K562 (cell line): ENCODE data around the gene SKIC8. TPM values are rescaled to one million over a fixed set of nuclear protein-coding genes. Genes with fewer than 3 reads are reported as not detected.

Experiments used
- CBX1 ChIP-seq: sonication (generic); IDR thresholded peaks from 2 replicates; pipeline ENCODE4 v1.6.1; 2016; ENCODE audit warnings: antibody characterized with exemption, low read depth, mild to moderate bottlenecking
- CBX5 ChIP-seq: IDR thresholded peaks from 2 replicates; pipeline ENCODE4 v1.6.1; 2014; ENCODE audit warnings: low read depth, borderline replicate concordance
- CBX8 ChIP-seq: fragments of 200-600 bp; sonication (generic); IDR thresholded peaks from 2 replicates; pipeline ENCODE4 v1.6.1; 2012; ENCODE audit warnings: borderline replicate concordance, mixed run types, low read depth, mild to moderate bottlenecking, moderate library complexity, mixed read lengths, low read length, control low read depth, inconsistent platforms; ENCODE audit not compliant: poor library complexity, severe bottlenecking; ENCODE audit errors: extremely low read depth
- GTF2E2 ChIP-seq: fragments of 200-800 bp; sonication (Bioruptor generic); IDR thresholded peaks from 2 replicates; pipeline ENCODE4 v1.6.1; 2016; ENCODE audit warnings: missing genetic modification characterization, missing compliant biosample characterization
- ILK ChIP-seq: fragments of 450-650 bp; IDR thresholded peaks from 2 replicates; pipeline ENCODE4 v1.6.1; 2016; ENCODE audit warnings: missing genetic modification characterization, low read depth, mild to moderate bottlenecking, missing compliant biosample characterization, moderate library complexity, borderline replicate concordance
- KLF16 ChIP-seq: IDR thresholded peaks from 2 replicates; pipeline ENCODE4 v1.6.1; 2016; ENCODE audit warnings: antibody characterized with exemption
- MEF2D ChIP-seq: conservative IDR thresholded peaks from 2 replicates; pipeline ENCODE4 v1.6.1; 2016; ENCODE audit warnings: low read depth, missing genetic modification characterization, missing compliant biosample characterization
- SAFB2 ChIP-seq: fragments of 200-400 bp; formaldehyde crosslinking; IDR thresholded peaks from 2 replicates; pipeline ENCODE4 v1.6.1; 2018; ENCODE audit warnings: borderline replicate concordance, low read length, low read depth, moderate library complexity; ENCODE audit not compliant: severe bottlenecking
- SIN3A ChIP-seq, 2 experiments: fragments of 150-350 bp in 1 of 2; IDR thresholded peaks; 2 replicates each; pipeline ENCODE4 v1.6.1; 2011 to 2016; ENCODE audit warnings: borderline replicate concordance in 2 of 2, low read depth in 2 of 2, low read length in 2 of 2, mild to moderate bottlenecking in 2 of 2, moderate library complexity in 2 of 2; ENCODE audit not compliant: control insufficient read depth in 1 of 2
- SP1 ChIP-seq: sonication (generic); formaldehyde crosslinking; IDR thresholded peaks from 2 replicates; pipeline ENCODE4 v1.8.1; 2022; ENCODE audit warnings: mild to moderate bottlenecking, missing genetic modification reagents
- TBL1XR1 ChIP-seq, 2 experiments: IDR thresholded peaks; 2 replicates each; pipeline ENCODE4 v1.6.1; 2012; ENCODE audit warnings: improper control_type of control experiment in 2 of 2, low read length in 2 of 2, mild to moderate bottlenecking in 1 of 2
- U2AF2 ChIP-seq: fragments of 200-400 bp; formaldehyde crosslinking; optimal IDR thresholded peaks from 2 replicates; pipeline ENCODE3; 2017; ENCODE audit warnings: low read depth, mild to moderate bottlenecking, low read length
- XRCC5 ChIP-seq: fragments of 200-400 bp; formaldehyde crosslinking; IDR thresholded peaks from 2 replicates; pipeline ENCODE4 v1.6.1; 2017; ENCODE audit warnings: low read depth, mild to moderate bottlenecking, low read length
- ZNF165 ChIP-seq: fragments of 250-450 bp; sonication (Bioruptor Pico); IDR thresholded peaks from 2 replicates; pipeline ENCODE4 v1.4.0; 2020; ENCODE audit warnings: borderline replicate concordance
- ZNF24 ChIP-seq: fragments of 450-650 bp; IDR thresholded peaks from 2 replicates; pipeline ENCODE4 v1.6.1; 2016
- polyA plus RNA-seq, 8 experiments: library from polyadenylated mRNA; depleted of rRNA in 4 of 8; stranded (reverse) in 5 of 8; unstranded in 3 of 8; fragments of >200 nt; fragmentation: Nextera tagmentation in 2 of 8; fragmentation: Illumina TruSeq in 1 of 8; extraction: Ambion mirVana in 2 of 8; extraction: Trizol in 1 of 8; gene quantifications; 2 replicates each; pipeline versions ENCODE4 v1.2.1 to v1.2.3, GENCODE V29; 2011 to 2014; ENCODE audit warnings: inconsistent platforms in 1 of 8, missing spikeins in 1 of 8
- total RNA-seq, 7 experiments: library from RNA; depleted of rRNA in 6 of 7; stranded (reverse); fragments of >200 nt in 6 of 7; fragmentation: Illumina TruSeq in 2 of 7; extraction: Trizol in 2 of 7; gene quantifications; 2 replicates each; pipeline versions ENCODE4 v1.2.1 to v1.2.3, GENCODE V29; 2011 to 2021; ENCODE audit warnings: low replicate concordance in 1 of 7
- TF ChIP-seq, protein P1 (sequence below): fragments of 450-650 bp; IDR thresholded peaks from 2 replicates; pipeline ENCODE4 v1.6.1; 2018; ENCODE audit warnings: mild to moderate bottlenecking, low read depth; ENCODE audit not compliant: partially characterized antibody
- TF ChIP-seq, protein P2 (sequence below): fragments of 200-800 bp; sonication (Bioruptor generic); IDR thresholded peaks from 2 replicates; pipeline ENCODE4 v1.6.1; 2016; ENCODE audit warnings: missing genetic modification characterization, missing compliant biosample characterization

The SKIC8 gene
- total and polyA plus RNA-seq, 9 of the 15 experiments (the other 6 are each of a cell fraction or from before 2014, with no cell fraction given), result 79.5 to 389 (median 146) TPM

DNA sequence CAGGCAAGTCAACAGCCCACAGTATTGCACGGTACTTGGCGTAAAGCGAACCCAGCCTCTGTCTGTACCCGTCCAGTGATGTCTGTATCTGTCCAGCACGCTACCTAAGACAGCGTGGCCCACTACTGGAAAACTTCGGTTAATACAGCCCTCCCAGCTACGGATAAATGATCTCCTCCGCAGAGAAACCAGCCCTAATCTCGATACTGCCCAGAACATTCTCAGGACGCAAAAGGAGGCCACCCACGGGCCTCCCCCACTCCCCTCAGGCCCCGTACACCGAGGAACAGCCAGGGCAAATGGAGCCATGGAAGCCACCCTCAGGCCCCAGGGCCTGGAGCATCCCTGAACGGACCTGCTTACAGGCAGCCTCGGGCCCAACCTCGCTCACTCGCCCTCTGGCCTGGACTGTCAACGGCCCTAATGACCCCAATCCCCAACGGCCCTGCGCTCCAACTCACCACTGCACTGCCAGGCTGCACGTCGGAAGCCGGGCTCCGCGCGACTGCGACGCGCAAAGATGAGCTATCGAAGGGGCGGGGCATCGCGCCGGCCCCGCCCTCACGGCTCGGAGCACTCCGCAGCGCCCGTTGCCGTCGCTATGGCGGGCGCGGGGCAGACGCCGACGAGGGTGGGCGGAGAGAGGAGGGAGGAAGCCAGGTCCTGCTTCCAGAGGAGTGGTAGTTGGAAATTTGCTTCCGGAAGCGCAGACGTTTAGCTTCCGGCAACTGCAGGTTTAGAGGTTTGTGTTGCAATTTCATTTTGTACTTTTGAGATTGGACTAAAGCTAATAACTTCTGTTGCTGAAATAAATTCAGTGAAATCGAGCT lies at the start of gene SKIC8 (continued):
- TF ChIP-seq CBX1 (peak; percentile 63; the same call in 1 of the 2 replicates), KLF16 (no peak), ZNF165 (CRISPR knock-in tag) (no peak), CBX5 (0 out of 2 replicates have a peak, but pooled peaks have one; percentile 21), SP1 (CRISPR knock-in tag) (peak; percentile 98), ILK (no peak), U2AF2 (no peak), SIN3A (IDR thresholded peaks at IDR 0.05; ENCODE audit: borderline replicate concordance in 2 of 2, control insufficient read depth in 1 of 2, low read depth in 2 of 2, low read length in 2 of 2) (peak; percentile 86 to 96), TBL1XR1 (IDR thresholded peaks at IDR 0.05; ENCODE audit: low read length in 2 of 2) (peak in 1 of 2 experiments; percentile 71; a peak in 2 of 4 replicates), CBX8 (no peak), GTF2E2 (tag) (peak; percentile 84; the same call in 1 of the 2 replicates), SAFB2 (no peak), ZNF24 (no peak; the same call in 1 of the 2 replicates), XRCC5 (peak; percentile 43), MEF2D (no peak)
- TF ChIP-seq, protein P1, sequence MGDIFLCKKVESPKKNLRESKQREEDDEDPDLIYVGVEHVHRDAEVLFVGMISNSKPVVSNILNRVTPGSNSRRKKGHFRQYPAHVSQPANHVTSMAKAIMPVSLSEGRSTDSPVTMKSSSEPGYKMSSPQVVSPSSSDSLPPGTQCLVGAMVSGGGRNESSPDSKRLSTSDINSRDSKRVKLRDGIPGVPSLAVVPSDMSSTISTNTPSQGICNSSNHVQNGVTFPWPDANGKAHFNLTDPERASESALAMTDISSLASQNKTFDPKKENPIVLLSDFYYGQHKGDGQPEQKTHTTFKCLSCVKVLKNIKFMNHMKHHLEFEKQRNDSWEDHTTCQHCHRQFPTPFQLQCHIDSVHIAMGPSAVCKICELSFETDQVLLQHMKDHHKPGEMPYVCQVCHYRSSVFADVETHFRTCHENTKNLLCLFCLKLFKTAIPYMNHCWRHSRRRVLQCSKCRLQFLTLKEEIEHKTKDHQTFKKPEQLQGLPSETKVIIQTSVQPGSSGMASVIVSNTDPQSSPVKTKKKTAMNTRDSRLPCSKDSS, result no peak
- TF ChIP-seq, protein P2, sequence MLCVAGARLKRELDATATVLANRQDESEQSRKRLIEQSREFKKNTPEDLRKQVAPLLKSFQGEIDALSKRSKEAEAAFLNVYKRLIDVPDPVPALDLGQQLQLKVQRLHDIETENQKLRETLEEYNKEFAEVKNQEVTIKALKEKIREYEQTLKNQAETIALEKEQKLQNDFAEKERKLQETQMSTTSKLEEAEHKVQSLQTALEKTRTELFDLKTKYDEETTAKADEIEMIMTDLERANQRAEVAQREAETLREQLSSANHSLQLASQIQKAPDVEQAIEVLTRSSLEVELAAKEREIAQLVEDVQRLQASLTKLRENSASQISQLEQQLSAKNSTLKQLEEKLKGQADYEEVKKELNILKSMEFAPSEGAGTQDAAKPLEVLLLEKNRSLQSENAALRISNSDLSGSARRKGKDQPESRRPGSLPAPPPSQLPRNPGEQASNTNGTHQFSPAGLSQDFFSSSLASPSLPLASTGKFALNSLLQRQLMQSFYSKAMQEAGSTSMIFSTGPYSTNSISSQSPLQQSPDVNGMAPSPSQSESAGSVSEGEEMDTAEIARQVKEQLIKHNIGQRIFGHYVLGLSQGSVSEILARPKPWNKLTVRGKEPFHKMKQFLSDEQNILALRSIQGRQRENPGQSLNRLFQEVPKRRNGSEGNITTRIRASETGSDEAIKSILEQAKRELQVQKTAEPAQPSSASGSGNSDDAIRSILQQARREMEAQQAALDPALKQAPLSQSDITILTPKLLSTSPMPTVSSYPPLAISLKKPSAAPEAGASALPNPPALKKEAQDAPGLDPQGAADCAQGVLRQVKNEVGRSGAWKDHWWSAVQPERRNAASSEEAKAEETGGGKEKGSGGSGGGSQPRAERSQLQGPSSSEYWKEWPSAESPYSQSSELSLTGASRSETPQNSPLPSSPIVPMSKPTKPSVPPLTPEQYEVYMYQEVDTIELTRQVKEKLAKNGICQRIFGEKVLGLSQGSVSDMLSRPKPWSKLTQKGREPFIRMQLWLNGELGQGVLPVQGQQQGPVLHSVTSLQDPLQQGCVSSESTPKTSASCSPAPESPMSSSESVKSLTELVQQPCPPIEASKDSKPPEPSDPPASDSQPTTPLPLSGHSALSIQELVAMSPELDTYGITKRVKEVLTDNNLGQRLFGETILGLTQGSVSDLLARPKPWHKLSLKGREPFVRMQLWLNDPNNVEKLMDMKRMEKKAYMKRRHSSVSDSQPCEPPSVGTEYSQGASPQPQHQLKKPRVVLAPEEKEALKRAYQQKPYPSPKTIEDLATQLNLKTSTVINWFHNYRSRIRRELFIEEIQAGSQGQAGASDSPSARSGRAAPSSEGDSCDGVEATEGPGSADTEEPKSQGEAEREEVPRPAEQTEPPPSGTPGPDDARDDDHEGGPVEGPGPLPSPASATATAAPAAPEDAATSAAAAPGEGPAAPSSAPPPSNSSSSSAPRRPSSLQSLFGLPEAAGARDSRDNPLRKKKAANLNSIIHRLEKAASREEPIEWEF (CRISPR knock-in tag), result no peak
